ENCODE data around the gene TNFRSF4. TPM values are rescaled to one million over a fixed set of nuclear protein-coding genes. Genes with fewer than 3 reads are reported as not detected.
"Not testable (repeated sequence)": the region's sequence is repeated elsewhere in the genome, so short reads cannot be mapped to it uniquely, and the experiment has no call there.

The TNFRSF4 gene
- total RNA-seq, 2 experiments from 2014 or later: 110 to 111 TPM

DNA sequence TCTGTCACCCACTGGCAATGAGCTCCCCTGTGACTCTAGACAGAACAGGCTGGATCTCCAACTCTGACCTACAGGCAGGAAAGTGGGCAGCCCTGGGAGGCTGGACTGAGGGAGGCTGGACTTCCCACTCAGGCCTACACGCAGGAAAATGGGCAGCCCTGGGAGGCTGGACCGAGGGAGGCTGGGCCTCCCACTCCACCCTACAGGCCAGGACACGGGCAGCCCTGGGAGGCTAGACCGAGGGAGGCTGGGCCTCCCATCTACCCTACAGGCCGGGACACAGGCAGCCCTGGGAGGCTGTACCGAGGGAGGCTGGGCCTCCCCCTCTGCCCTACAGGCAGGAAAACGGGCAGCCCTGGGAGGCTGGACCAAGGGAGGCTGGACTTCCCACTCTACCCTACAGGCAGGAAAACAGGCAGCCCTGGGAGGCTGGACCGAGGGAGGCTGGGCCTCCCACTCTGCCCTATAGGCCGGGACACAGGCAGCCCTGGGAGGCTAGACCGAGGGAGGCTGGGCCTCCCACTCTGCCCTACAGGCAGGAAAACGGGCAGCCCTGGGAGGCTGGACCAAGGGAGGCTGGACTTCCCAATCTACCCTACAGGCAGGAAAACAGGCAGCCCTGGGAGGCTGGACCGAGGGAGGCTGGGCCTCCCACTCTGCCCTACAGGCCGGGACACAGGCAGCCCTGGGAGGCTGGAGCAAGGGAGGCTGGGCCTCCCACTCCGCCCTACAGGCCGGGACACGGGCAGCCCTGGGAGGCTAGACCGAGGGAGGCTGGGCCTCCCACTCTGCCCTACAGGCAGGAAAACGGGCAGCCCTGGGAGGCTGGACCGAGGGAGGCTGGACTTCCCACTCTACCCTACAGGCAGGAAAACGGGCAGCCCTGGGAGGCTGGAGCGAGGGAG is 34.3 kb upstream of the TNFRSF4 start:
- H3K27ac Mint-ChIP-seq, H3K4me3 Mint-ChIP-seq: not testable (repeated sequence)
- H3K4me1 Mint-ChIP-seq: peaks cover 14% of the 10 kb centered on the region

GRCh38 chr1:1247341-1247913 is 33.5 kb upstream of the TNFRSF4 start:
- Mint-ChIP-seq H3K4me1 (peaks cover 14% of the 10 kb centered on the region), H3K27me3 (no peaks in the 10 kb centered on the region), H3K9me3 (no peaks in the 10 kb centered on the region), H3K36me3 (peaks cover 12% of the 10 kb centered on the region), H3K4me3 (no peak overlapping the region), H3K27ac (no peak overlapping the region)
- no peak for DNase-seq

More for the DNA sequence above, 34.3 kb upstream of the TNFRSF4 start:
- peaks cover 18% of the 10 kb centered on the region for H3K36me3 Mint-ChIP-seq
- H3K27me3 Mint-ChIP-seq, H3K9me3 Mint-ChIP-seq, DNase-seq: not testable (repeated sequence)

DNA sequence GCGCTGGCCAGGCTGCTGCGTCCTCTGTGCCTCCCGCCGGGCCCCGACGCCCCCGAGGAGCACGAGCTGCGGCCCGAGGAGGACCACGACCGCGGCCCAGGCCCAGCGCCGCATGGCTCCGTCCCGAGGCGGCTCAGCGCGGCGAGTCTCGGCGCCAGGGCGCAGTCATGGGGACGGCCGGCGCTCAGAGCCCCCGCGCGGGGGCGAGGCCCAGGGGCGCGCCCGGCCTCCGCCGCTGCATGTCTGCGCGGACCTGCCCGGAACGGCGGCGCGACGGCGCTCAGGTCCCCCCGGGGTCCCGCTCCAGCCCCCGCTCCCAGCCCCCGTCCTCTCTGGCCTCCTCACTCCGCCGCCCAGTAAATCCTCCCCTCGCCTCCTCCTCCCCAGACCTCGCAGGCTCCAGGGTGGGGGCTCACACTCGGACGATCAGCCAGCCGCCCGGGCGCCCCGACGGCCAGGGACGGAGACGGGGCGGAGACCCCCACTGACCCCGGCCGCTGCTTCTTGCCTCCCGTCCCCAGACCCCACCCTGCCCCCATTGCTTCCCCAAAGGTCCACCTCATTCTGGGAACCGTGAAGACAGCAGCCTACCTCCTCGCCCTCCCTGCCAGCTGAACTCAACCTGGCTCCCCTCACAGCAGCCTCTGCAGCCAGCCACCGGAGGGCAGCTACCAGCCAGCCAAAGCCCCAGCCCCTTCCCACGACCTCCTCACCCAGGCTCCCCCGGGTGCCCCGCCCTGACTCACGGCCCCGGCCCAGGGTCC is 32.8 kb upstream of the TNFRSF4 start, which contains the start of gene C1QTNF12:
C1QTNF12 (minus strand) TSS at position 146 of the 764 bp plus-strand sequence; CDS start at position 114, 32 bp downstream.
- Mint-ChIP-seq H3K27ac (no peak within 1 kb of the TSS), H3K27me3 (no peaks in the 10 kb centered on the region), H3K4me1 (peaks cover 14% of the 10 kb centered on the region), H3K36me3 (peaks cover 8% of the 10 kb centered on the region), H3K4me3 (no peak within 1 kb of the TSS), H3K9me3 (no peaks in the 10 kb centered on the region)
- DNase-seq: no peak

- Mint-ChIP-seq H3K36me3 (peaks cover 6% of the 10 kb centered on the region), H3K4me1 (peaks cover 11% of the 10 kb centered on the region), H3K27ac (no peak overlapping the region), H3K9me3 (no peaks in the 10 kb centered on the region), H3K4me3 (no peak overlapping the region), H3K27me3 (no peaks in the 10 kb centered on the region)
- no peak for DNase-seq
Measured at GRCh38 chr1:1245817-1246576, 32.0 kb upstream of the TNFRSF4 start.

- no peaks in the 10 kb centered on the region for H3K9me3 Mint-ChIP-seq
- peaks cover 3% of the 10 kb centered on the region for H3K36me3 Mint-ChIP-seq
- H3K27ac Mint-ChIP-seq: no peak overlapping the region
- H3K4me3 Mint-ChIP-seq: no peak overlapping the region
- no peaks in the 10 kb centered on the region for H3K27me3 Mint-ChIP-seq
- DNase-seq: no peak
- peaks cover 7% of the 10 kb centered on the region for H3K4me1 Mint-ChIP-seq
Measured at GRCh38 chr1:1245178-1245816, 31.3 kb upstream of the TNFRSF4 start.

- Mint-ChIP-seq H3K36me3 (no peaks in the 10 kb centered on the region), H3K27ac (no peak overlapping the region), H3K4me3 (no peak overlapping the region), H3K4me1 (no peaks in the 10 kb centered on the region), H3K27me3 (no peaks in the 10 kb centered on the region), H3K9me3 (no peaks in the 10 kb centered on the region)
- DNase-seq: no peak
Measured at GRCh38 chr1:1244192-1244811, 30.3 kb upstream of the TNFRSF4 start.

DNA sequence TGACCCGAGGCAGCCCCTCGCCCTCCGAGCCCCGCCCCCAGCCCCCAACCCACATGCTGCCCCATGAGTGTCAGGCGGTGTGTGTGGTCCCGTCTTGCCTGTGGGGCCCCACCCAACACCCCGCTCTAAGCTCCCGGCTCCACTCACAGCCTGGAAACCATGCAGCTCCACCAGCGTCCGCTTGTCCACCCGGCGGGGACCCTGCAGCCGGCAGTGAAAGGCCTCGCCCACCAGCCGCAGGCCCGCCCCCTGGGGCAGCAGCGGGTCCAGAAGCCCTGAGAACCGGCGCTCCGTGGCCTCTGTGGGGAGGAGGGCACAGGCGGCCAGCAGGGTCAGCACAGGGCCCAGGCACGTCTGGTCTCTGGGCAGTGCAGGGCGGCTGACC is 29.8 kb upstream of the TNFRSF4 start:
- Mint-ChIP-seq H3K4me3 (no peak overlapping the region), H3K36me3 (no peaks in the 10 kb centered on the region), H3K4me1 (no peaks in the 10 kb centered on the region), H3K27me3 (no peaks in the 10 kb centered on the region), H3K27ac (no peak overlapping the region), H3K9me3 (no peaks in the 10 kb centered on the region)
- DNase-seq: no peak

DNA sequence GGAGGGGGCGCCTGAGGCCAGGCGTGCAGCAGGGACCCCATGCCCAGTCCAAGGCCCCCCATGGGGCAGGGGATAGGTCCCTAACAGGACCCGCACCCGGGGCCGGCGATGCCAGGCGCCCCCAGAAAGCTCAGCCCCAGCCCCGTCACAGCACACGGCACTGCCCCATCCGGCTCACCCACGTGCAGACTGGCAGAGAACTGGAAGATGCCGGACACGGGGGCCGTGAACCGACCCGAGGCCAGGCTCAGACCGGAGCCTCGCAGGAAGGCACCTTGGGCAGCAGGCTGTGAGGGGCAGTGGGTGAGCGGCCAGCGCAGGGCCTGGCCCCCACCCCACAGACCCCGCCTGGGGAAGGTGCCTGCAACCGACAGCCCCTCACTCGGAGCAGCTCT is 29.3 kb upstream of the TNFRSF4 start:
- Mint-ChIP-seq H3K27ac (no peak overlapping the region), H3K4me1 (no peaks in the 10 kb centered on the region), H3K27me3 (no peaks in the 10 kb centered on the region), H3K9me3 (no peaks in the 10 kb centered on the region), H3K36me3 (no peaks in the 10 kb centered on the region), H3K4me3 (no peak overlapping the region)
- DNase-seq: no peak

- Mint-ChIP-seq H3K4me1 (no peaks in the 10 kb centered on the region), H3K9me3 (no peaks in the 10 kb centered on the region), H3K36me3 (no peaks in the 10 kb centered on the region), H3K27ac (no peak overlapping the region), H3K4me3 (no peak overlapping the region), H3K27me3 (no peaks in the 10 kb centered on the region)
- DNase-seq: no peak
Measured at GRCh38 chr1:1242461-1243265, 28.7 kb upstream of the TNFRSF4 start.

DNA sequence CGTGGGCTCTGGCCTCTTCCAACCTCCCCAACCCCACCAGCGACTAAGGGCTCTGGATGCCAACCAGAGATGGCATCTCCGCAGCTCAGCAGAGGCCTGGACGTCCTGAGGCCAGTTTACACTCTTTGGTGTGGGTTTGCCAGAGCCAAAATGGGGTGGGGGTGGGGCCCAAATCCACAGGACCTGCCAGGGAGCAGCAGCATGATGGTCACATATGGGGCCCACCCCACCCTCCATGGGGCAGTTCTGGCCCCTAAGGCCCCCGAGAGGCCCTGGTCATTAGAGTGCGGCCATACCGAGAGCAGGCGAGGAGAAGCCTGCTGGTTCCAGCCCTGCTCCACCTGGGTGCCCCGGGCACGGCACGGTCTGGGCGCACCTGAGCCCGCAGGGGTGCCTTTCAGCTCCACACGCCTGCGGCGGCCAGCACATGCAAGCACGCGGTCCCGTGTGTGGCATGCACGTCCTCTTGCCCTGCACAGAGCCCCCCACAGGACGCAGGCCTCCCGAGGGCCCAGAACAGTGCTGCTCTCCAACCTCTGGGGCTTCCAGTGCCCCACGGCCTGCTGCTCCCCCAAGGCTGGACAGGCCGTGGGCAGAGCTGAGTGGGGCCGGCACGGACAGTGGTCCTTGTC is 27.8 kb upstream of the TNFRSF4 start:
- H3K4me1 Mint-ChIP-seq: no peaks in the 10 kb centered on the region
- no peaks in the 10 kb centered on the region for H3K9me3 Mint-ChIP-seq
- H3K4me3 Mint-ChIP-seq: no peak overlapping the region
- no peaks in the 10 kb centered on the region for H3K36me3 Mint-ChIP-seq
- no peak overlapping the region for H3K27ac Mint-ChIP-seq
- DNase-seq: no peak
- H3K27me3 Mint-ChIP-seq: no peaks in the 10 kb centered on the region

DNA sequence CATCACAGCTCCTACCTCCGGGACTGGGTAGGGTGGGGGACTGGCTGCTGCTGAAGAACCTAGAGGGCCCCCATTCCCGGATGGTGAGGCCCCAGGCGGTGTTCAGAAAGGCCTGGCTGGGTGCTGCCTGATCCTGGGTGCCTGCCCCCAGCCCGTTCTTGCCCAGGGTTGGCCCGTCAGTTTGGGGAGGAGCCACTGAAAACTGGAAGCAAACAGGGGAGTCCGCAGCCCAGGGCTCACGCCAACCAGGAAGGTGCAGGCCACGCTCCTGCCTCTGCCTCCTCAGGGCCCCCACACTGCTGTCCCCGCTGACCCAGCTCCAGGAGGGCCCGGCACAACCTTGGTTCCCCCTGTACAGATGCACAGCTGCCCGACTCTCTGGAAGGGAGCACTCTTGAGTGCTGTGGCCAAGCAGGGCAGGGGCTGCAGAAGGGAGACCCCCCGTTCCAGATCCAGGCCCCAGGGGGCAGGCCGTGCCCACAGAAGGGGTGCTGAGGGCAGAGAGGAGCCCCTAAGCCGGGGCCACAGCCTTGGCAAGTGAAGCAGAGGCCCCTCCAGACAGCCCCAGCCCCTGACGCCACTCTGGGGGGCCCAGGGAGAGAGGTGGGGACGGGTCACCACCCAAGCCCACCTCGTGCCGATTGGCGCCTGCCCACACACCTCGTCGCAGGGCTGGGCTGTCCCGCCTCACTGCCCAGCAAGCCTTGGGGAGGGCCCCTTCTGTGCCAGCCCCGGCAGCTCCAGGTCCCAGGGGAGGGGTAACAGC is 27.1 kb upstream of the TNFRSF4 start:
- Mint-ChIP-seq H3K4me3 (no peak overlapping the region), H3K27ac (no peak overlapping the region), H3K27me3 (no peaks in the 10 kb centered on the region), H3K9me3 (no peaks in the 10 kb centered on the region), H3K4me1 (no peaks in the 10 kb centered on the region), H3K36me3 (no peaks in the 10 kb centered on the region)
- no peak for DNase-seq

- Mint-ChIP-seq H3K27ac (no peak overlapping the region), H3K27me3 (no peaks in the 10 kb centered on the region), H3K4me1 (no peaks in the 10 kb centered on the region), H3K4me3 (no peak overlapping the region), H3K36me3 (no peaks in the 10 kb centered on the region), H3K9me3 (no peaks in the 10 kb centered on the region)
- no peak for DNase-seq
Measured at GRCh38 chr1:1240348-1240732, 26.4 kb upstream of the TNFRSF4 start.
